Activated T-cell treated with anti-CD3 and anti-CD28 coated beads, Interleukin-2, amount 50 U/mL, for 24 hours (primary cell): ENCODE results near the gene GPBP1.
"Not testable (repeated sequence)": the region's sequence is repeated elsewhere in the genome, so short reads cannot be mapped to it uniquely, and the experiment has no call there.

Experiments used
- DNase-seq: peaks from one replicate; pipeline ENCODE4 v3.0.0-alpha.2; 2020
- H3K27ac Mint-ChIP-seq: 2 replicates; pipeline ENCODE4 v1.8.0; 2020; ENCODE audit warnings: mild to moderate bottlenecking, mixed read lengths
- H3K27me3 Mint-ChIP-seq: 2 replicates; pipeline ENCODE4 v1.8.0; 2020; ENCODE audit warnings: mixed read lengths
- H3K36me3 Mint-ChIP-seq: 2 replicates; pipeline ENCODE4 v1.8.0; 2020; ENCODE audit warnings: low read depth, mixed read lengths
- H3K4me1 Mint-ChIP-seq: 2 replicates; pipeline ENCODE4 v1.8.0; 2020; ENCODE audit warnings: low read depth, mixed read lengths
- H3K4me3 Mint-ChIP-seq: 2 replicates; pipeline ENCODE4 v1.8.0; 2020; ENCODE audit warnings: mild to moderate bottlenecking, moderate library complexity, mixed read lengths
- H3K9me3 Mint-ChIP-seq: 2 replicates; pipeline ENCODE4 v1.8.0; 2020; ENCODE audit warnings: mixed read lengths

Gene GPBP1

GRCh38 chr5:57302643-57303042 is 128.8 kb downstream of the GPBP1 start:
- peaks cover 43% of the 10 kb centered on the region for H3K4me1 Mint-ChIP-seq
- H3K4me3 Mint-ChIP-seq = no peak overlapping the region
- peak overlapping the region; percentile 8 for H3K27ac Mint-ChIP-seq
- H3K27me3 Mint-ChIP-seq = no peaks in the 10 kb centered on the region
- no peak for DNase-seq
- no peaks in the 10 kb centered on the region for H3K36me3 Mint-ChIP-seq
- peaks cover 6% of the 10 kb centered on the region for H3K9me3 Mint-ChIP-seq

GRCh38 chr5:57303985-57304384 is 130.1 kb downstream of the GPBP1 start:
- Mint-ChIP-seq H3K27me3 (no peaks in the 10 kb centered on the region), H3K4me1 (peaks cover 33% of the 10 kb centered on the region), H3K4me3 (no peak overlapping the region), H3K27ac (no peak overlapping the region), H3K36me3 (no peaks in the 10 kb centered on the region), H3K9me3 (peaks cover 6% of the 10 kb centered on the region)
- DNase-seq = no peak

- no peak overlapping the region for H3K4me3 Mint-ChIP-seq
- H3K9me3 Mint-ChIP-seq = peaks cover 6% of the 10 kb centered on the region
These were observed 131.1 kb downstream of the GPBP1 start for GRCh38 chr5:57304931-57305330.

GRCh38 chr5:57306359-57306758 is 132.5 kb downstream of the GPBP1 start:
- Mint-ChIP-seq H3K27me3 (no peaks in the 10 kb centered on the region), H3K4me1 (peaks cover 21% of the 10 kb centered on the region), H3K9me3 (peaks cover 6% of the 10 kb centered on the region), H3K27ac (no peak overlapping the region), H3K4me3 (no peak overlapping the region), H3K36me3 (no peaks in the 10 kb centered on the region)
- DNase-seq = no peak

More at GRCh38 chr5:57304931-57305330, 131.1 kb downstream of the GPBP1 start:
- no peaks in the 10 kb centered on the region for H3K27me3 Mint-ChIP-seq
- peaks cover 26% of the 10 kb centered on the region for H3K4me1 Mint-ChIP-seq
- H3K27ac Mint-ChIP-seq = no peak overlapping the region
- no peaks in the 10 kb centered on the region for H3K36me3 Mint-ChIP-seq
- no peak for DNase-seq

- H3K36me3 Mint-ChIP-seq = no peaks in the 10 kb centered on the region
- no peak for DNase-seq
These were observed 133.7 kb downstream of the GPBP1 start for GRCh38 chr5:57307516-57307915.

GRCh38 chr5:57309022-57309421 is 135.2 kb downstream of the GPBP1 start:
- not testable (repeated sequence) for DNase-seq, H3K27me3 Mint-ChIP-seq, H3K4me1 Mint-ChIP-seq, H3K9me3 Mint-ChIP-seq, H3K36me3 Mint-ChIP-seq, H3K27ac Mint-ChIP-seq, H3K4me3 Mint-ChIP-seq

More at GRCh38 chr5:57307516-57307915, 133.7 kb downstream of the GPBP1 start:
- no peaks in the 10 kb centered on the region for H3K27me3 Mint-ChIP-seq
- H3K4me3 Mint-ChIP-seq = no peak overlapping the region
- peaks cover 6% of the 10 kb centered on the region for H3K9me3 Mint-ChIP-seq
- H3K4me1 Mint-ChIP-seq = peaks cover 10% of the 10 kb centered on the region
- no peak overlapping the region for H3K27ac Mint-ChIP-seq

GRCh38 chr5:57311251-57311650 is 137.4 kb downstream of the GPBP1 start:
- H3K9me3 Mint-ChIP-seq = peaks cover 6% of the 10 kb centered on the region
- no peaks in the 10 kb centered on the region for H3K4me1 Mint-ChIP-seq
- no peak for DNase-seq
- H3K36me3 Mint-ChIP-seq = no peaks in the 10 kb centered on the region
- H3K27ac Mint-ChIP-seq = no peak overlapping the region
- H3K27me3 Mint-ChIP-seq = no peaks in the 10 kb centered on the region
- no peak overlapping the region for H3K4me3 Mint-ChIP-seq

- H3K4me1 Mint-ChIP-seq = no peaks in the 10 kb centered on the region
- no peak overlapping the region for H3K27ac Mint-ChIP-seq
- H3K9me3 Mint-ChIP-seq = no peaks in the 10 kb centered on the region
- no peaks in the 10 kb centered on the region for H3K36me3 Mint-ChIP-seq
- no peak for DNase-seq
- no peaks in the 10 kb centered on the region for H3K27me3 Mint-ChIP-seq
- H3K4me3 Mint-ChIP-seq = no peak overlapping the region
These were observed 138.3 kb downstream of the GPBP1 start for GRCh38 chr5:57311921-57312735.

- peaks cover 2% of the 10 kb centered on the region for H3K27me3 Mint-ChIP-seq
- no peak overlapping the region for H3K27ac Mint-ChIP-seq
- no peaks in the 10 kb centered on the region for H3K4me1 Mint-ChIP-seq
- no peak for DNase-seq
- H3K4me3 Mint-ChIP-seq = no peak overlapping the region
- H3K36me3 Mint-ChIP-seq = no peaks in the 10 kb centered on the region
- H3K9me3 Mint-ChIP-seq = no peaks in the 10 kb centered on the region
These were observed 139.9 kb downstream of the GPBP1 start for GRCh38 chr5:57313716-57314115.
